Anterior cingulate cortex (tissue), 58 donors: ENCODE measurements around the gene NEUROD1.
A peak's percentile ranks its signal among the peaks of the same experiment; 100 is the strongest.

Source experiments
- DNase-seq, 58 donors: peaks; one replicate each; lab custom pipeline; 2025; lab: John Stamatoyannopoulos, UW

NEUROD1 gene

DNA sequence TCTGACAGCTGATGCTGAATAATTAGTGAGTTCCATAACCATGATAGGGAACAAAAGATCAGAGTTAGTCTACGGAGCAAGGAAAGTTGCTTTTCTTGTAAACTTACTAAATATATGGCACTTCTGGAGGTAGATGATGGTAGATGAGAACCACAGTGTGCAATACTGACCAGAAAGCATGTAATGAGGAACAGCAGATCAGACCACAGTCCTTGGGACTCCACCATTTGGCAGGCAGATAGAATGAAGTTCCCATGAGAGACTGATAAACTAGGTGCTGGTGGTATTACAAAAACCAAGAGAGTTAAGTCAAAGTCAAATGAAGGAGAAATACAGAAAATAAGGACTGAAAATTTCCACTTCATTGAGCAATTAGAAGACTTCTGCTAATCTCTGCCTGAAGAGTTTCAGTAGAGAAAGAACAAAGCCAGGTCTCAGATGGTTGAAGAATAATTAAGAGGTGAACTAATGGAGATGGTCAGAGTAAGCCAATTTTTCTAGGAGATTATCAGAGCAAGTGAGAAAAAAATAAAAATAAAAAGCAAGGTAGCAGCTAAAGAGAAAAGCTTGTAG, 33.8 kb downstream of the NEUROD1 start:
- DNase-seq = no peak

DNA sequence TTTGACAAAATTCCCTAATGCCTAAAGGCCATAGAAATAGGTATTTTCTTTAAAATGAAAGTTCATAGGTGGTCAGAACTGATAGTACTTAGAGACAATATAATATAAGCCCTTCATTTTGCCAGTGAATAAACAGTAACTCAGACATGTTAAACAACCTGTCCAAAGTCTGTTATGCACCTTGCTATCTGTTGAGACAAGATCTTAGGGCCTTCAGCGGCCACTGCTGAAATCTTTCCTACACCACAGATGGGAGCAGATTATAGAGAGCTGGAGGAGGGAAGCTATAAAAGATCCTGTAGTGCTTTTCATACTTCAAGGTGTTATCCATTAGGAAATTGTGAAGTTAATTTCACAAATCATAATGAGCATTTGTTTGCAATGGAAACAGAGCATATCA, 37.2 kb downstream of the NEUROD1 start:
- no peak for DNase-seq

DNA sequence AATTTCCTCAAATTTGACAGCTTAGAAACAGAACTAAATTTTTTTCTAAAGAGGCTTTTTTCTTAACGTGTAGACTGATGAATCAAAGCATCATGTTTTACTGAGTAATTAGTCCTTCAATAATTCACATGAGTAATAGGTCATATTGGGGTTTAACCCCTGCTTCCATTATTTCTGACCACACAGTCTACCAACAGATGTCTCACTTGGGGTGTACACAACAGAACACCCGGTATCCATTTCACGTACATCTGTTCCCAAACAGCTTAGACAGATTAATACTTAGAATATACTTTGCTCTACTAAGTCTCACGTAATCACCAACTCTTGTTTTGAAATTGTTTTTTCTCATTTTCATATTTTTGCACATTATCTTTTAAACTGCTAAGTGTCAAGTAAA, 38.2 kb downstream of the NEUROD1 start:
- DNase-seq = no peak

DNA sequence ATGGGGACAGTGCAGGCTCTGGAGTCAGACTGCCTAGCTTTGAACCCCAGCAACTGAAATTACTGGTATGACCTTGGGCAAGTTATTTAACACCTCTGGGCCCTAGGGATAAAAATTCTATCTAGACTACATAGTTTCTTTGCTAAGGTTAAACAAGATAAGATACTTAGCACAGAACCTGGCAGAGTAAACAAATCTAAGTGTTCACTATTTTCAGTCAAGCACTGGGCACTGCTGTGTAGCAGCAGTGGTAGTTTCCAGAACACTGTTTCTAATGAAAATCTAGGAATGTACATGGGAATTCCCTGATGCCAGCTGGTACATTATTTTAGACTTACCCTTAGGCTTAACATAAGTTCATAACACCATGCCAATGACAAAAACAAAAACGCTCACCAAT, 40.6 kb downstream of the NEUROD1 start:
- no peak for DNase-seq

DNA sequence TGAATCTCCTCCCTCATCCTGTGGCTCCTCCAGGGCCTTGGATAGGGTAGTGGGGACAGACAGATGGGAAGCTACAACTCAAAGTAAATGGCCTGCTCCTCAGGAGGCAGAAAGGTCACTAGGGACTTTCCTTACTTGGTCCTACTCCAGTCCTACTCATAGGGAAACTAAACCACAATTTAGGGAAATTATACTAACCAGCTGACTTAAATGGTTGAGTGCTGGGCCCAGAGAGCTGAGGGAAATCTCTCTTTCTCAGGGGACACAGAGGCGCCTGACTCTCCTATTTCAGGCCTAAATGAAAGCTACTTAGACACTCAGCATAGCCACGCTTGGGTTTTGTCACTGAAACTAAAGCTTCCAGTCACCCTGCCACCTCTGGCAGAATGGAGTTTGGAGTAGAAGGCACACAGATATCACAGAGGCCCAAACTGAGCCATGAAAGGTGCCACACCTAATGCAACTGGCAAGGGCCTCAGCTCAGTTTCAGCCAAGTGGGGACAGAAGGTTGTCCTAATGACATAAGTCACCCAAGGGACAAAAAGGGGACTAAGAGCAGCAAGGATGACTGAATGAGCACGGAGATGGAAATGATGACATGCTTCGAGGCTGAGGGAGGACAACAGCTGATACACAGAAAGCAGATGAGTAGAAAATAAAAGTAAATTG, 47.5 kb downstream of the NEUROD1 start:
- no peak for DNase-seq

DNA sequence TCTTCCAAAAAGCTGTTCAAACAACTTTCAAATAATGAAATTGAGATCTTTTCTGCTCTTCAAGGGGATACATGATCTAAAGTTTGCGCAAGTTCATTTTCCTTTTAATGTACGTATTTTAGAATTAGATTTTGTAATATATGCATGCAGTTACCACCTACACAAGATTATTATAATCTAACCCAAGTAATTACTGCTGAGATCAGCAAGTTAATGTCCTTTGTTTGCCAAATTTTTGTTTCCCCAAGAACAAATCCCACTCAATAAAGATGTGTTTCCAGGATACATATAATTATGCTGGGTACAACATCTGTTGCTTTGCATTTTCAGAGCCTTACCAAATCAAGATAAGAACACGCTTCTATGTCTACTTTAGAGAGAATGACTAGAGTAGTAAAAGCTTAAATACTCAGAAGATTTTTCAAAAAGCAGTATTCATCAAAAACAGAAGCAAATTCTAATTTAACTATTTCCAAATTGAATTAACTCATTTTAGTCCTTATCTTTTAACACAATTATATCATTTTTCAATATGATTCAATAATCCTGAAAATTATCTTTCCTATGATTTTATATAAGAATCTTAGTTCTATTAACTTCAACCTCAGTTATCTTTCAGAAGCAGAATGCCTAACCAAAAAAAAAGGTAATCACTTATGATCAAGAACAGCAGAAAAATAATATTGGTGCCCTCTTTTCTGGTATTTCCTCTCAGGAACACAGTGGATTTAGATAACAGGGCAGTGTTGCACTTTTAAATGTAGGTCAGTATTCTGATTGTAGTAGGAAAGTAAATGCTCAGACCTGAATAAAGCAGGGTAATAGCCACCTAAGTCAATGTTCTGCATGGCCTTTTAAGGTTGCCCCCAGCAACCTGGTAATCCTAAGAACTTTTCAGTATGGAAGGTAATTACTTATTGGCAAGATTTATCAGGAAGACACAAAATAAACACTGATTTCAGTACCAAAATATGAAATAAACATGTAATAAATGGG, 51.4 kb downstream of the NEUROD1 start:
- no peak for DNase-seq

DNA sequence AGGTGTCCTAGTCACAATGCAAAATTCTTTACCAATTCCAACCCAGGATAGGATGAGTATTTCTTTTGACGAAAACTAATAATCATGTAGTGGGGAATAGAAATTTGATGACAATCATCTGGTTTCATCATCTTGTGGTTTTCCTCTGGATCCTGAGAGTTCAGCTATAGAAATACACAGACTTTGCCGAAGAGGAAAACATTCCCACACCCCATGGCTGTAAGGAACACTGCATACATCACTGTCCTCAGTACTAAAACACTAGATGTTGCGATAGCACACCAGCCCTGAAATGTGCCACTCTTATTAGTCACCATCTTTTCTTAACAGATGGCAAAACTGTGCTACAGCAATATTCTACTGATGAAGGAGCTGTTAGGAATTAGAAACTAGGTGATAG, 52.8 kb downstream of the NEUROD1 start:
- DNase-seq = peak in 1 of 58 donors; percentile 21

DNA sequence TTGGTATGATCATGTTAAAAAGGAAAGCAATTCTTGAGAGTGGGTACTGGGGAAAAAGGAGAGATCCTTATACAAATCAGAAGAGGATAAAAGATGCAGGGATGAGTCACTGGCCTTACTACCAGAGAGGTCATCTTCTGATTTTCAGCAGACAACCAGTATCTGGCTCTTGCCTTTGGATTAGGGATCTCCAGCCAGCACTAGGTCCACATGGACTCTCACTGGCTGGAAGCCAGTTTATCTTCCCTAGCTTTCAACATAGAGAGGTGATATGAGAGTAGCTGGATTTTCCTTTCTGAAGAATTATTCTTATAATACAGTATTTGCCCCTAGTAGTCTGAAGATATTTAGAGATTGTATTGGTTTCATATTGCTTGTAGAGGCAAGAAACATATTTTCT, 53.6 kb downstream of the NEUROD1 start:
- no peak for DNase-seq
